Measurements from ENCODE around the gene CCDC186.

Gene CCDC186

GRCh38 chr10:114208351-114208750 lies 34.3 kb upstream of the CCDC186 start:
- in situ Hi-C loops (cut with HindIII; ENCODE audit: low sequenced_read_pairs), result no loop called here
- H3K4me3 ChIP-seq (ENCODE audit: low read depth, low read length), result no peak overlapping the region
- no peak for TF ChIP-seq CTCF (IDR thresholded peaks at IDR 0.05; ENCODE audit: low read depth, low read length)
- DNase-seq (ENCODE audit: low read depth, low spot score), result no peak

- in situ Hi-C loops (cut with HindIII; ENCODE audit: low sequenced_read_pairs), result no loop called here
- no peak overlapping the region for H3K4me3 ChIP-seq (ENCODE audit: low read depth, low read length)
- no peak for DNase-seq (ENCODE audit: low read depth, low spot score)
- no peak for TF ChIP-seq CTCF (IDR thresholded peaks at IDR 0.05; ENCODE audit: low read depth, low read length)
Measured at GRCh38 chr10:114207349-114207748, 33.3 kb upstream of the CCDC186 start.

GRCh38 chr10:114206902-114207301 lies 32.9 kb upstream of the CCDC186 start:
- in situ Hi-C loops (cut with HindIII; ENCODE audit: low sequenced_read_pairs), result no loop called here
- TF ChIP-seq CTCF (IDR thresholded peaks at IDR 0.05; ENCODE audit: low read depth, low read length), result no peak
- no peak for DNase-seq (ENCODE audit: low read depth, low spot score)
- no peak overlapping the region for H3K4me3 ChIP-seq (ENCODE audit: low read depth, low read length)

- no peak for DNase-seq (ENCODE audit: low read depth, low spot score)
- in situ Hi-C loops (cut with HindIII; ENCODE audit: low sequenced_read_pairs), result no loop called here
- TF ChIP-seq CTCF (IDR thresholded peaks at IDR 0.05; ENCODE audit: low read depth, low read length), result no peak
- H3K4me3 ChIP-seq (ENCODE audit: low read depth, low read length), result no peak overlapping the region
Measured at GRCh38 chr10:114202812-114203211, 28.8 kb upstream of the CCDC186 start.

- in situ Hi-C loops (cut with HindIII; ENCODE audit: low sequenced_read_pairs), result no loop called here
- no peak for DNase-seq (ENCODE audit: low read depth, low spot score)
- H3K4me3 ChIP-seq (ENCODE audit: low read depth, low read length), result no peak overlapping the region
- TF ChIP-seq CTCF (IDR thresholded peaks at IDR 0.05; ENCODE audit: low read depth, low read length), result no peak
Measured at GRCh38 chr10:114199239-114199638, 25.2 kb upstream of the CCDC186 start.

- no peak for DNase-seq (ENCODE audit: low read depth, low spot score)
- TF ChIP-seq CTCF (IDR thresholded peaks at IDR 0.05; ENCODE audit: low read depth, low read length), result no peak
- H3K4me3 ChIP-seq (ENCODE audit: low read depth, low read length), result no peak overlapping the region
- in situ Hi-C loops (cut with HindIII; ENCODE audit: low sequenced_read_pairs), result no loop called here
Measured at GRCh38 chr10:114195079-114195478, 21.1 kb upstream of the CCDC186 start.

- in situ Hi-C loops (cut with HindIII; ENCODE audit: low sequenced_read_pairs), result no loop called here
- no peak for TF ChIP-seq CTCF (IDR thresholded peaks at IDR 0.05; ENCODE audit: low read depth, low read length)
- no peak for DNase-seq (ENCODE audit: low read depth, low spot score)
- H3K4me3 ChIP-seq (ENCODE audit: low read depth, low read length), result no peak overlapping the region
Measured at GRCh38 chr10:114189700-114190099, 15.7 kb upstream of the CCDC186 start.
